Measurements from ENCODE around the gene ZDHHC12.

ZDHHC12 gene

GRCh38 chr9:128723866-128724743, at the start of gene ZDHHC12:
TSS of gene ZDHHC12 (minus strand) at chr9:128724127. CDS start at chr9:128724093, 34 bp downstream.
- peak within 1 kb of the TSS; percentile 92 for H3K9ac ChIP-seq (ENCODE audit: low read length)
- H3K27ac ChIP-seq (ENCODE audit: low read length), result peak within 1 kb of the TSS; percentile 36
- H3K27me3 ChIP-seq (ENCODE audit: low read depth, low read length), result no peaks in the 10 kb centered on the region
- peak within 1 kb of the TSS; percentile 88 for H3K4me2 ChIP-seq (ENCODE audit: low read length)
- H3K4me1 ChIP-seq (ENCODE audit: low read length), result peaks cover 14% of the 10 kb centered on the region
- no peaks in the 10 kb centered on the region for H3K9me3 ChIP-seq (ENCODE audit: insufficient read depth, low read length)
- no peaks in the 10 kb centered on the region for H4K20me1 ChIP-seq (ENCODE audit: insufficient read depth, low read length)
- H3K79me2 ChIP-seq (ENCODE audit: low read length), result peaks cover 11% of the 10 kb centered on the region
- peak within 1 kb of the TSS; percentile 93 for H3K4me3 ChIP-seq (ENCODE audit: low read length)
- H3K36me3 ChIP-seq (replicated peaks; ENCODE audit: low read depth, low read length), result peaks cover 3% of the 10 kb centered on the region
- TF ChIP-seq EZH2phosphoT487 (IDR thresholded peaks at IDR 0.05; ENCODE audit: low read depth) (no peak), CTCF (IDR thresholded peaks at IDR 0.05; ENCODE audit: low read depth, low read length) (no peak)
- H2AFZ ChIP-seq (ENCODE audit: low read depth, low read length), result peak within 1 kb of the TSS; percentile 63; the same call in 1 of the 2 replicates

- no peak overlapping the region for H3K9ac ChIP-seq (ENCODE audit: low read length)
- H3K27me3 ChIP-seq (ENCODE audit: low read depth, low read length), result no peaks in the 10 kb centered on the region
- H3K4me3 ChIP-seq (ENCODE audit: low read length), result no peak overlapping the region
- peaks cover 9% of the 10 kb centered on the region for H3K4me1 ChIP-seq (ENCODE audit: low read length)
- no peak overlapping the region for H2AFZ ChIP-seq (ENCODE audit: low read depth, low read length)
- H3K36me3 ChIP-seq (replicated peaks; ENCODE audit: low read depth, low read length), result no peaks in the 10 kb centered on the region
- H3K27ac ChIP-seq (ENCODE audit: low read length), result no peak overlapping the region
- no peaks in the 10 kb centered on the region for H4K20me1 ChIP-seq (ENCODE audit: insufficient read depth, low read length)
- no peak overlapping the region for H3K4me2 ChIP-seq (ENCODE audit: low read length)
- H3K79me2 ChIP-seq (ENCODE audit: low read length), result peaks cover 9% of the 10 kb centered on the region
- peaks cover 4% of the 10 kb centered on the region; the same call in 1 of the 2 replicates for H3K9me3 ChIP-seq (ENCODE audit: insufficient read depth, low read length)
- TF ChIP-seq EZH2phosphoT487 (IDR thresholded peaks at IDR 0.05; ENCODE audit: low read depth), result no peak
- no peak for TF ChIP-seq CTCF (IDR thresholded peaks at IDR 0.05; ENCODE audit: low read depth, low read length)
Measured at GRCh38 chr9:128773049-128773448, 49.1 kb upstream of the ZDHHC12 start.

GRCh38 chr9:128771745-128772519, 48.0 kb upstream of the ZDHHC12 start, which contains the start of gene ZER1:
TSS of gene ZER1 (minus strand) at chr9:128771927. CDS start at chr9:128755565, 16,362 bp downstream.
- Histone ChIP-seq H3K4me2 (ENCODE audit: low read length) (peak within 1 kb of the TSS; percentile 95), H3K9ac (ENCODE audit: low read length) (peak within 1 kb of the TSS; percentile 80), H3K4me3 (ENCODE audit: low read length) (peak within 1 kb of the TSS; percentile 87), H3K4me1 (ENCODE audit: low read length) (peaks cover 9% of the 10 kb centered on the region), H4K20me1 (ENCODE audit: insufficient read depth, low read length) (no peaks in the 10 kb centered on the region), H3K9me3 (ENCODE audit: insufficient read depth, low read length) (peaks cover 4% of the 10 kb centered on the region; the same call in 1 of the 2 replicates), H3K27ac (ENCODE audit: low read length) (peak within 1 kb of the TSS; percentile 45), H3K27me3 (ENCODE audit: low read depth, low read length) (no peaks in the 10 kb centered on the region), H3K36me3 (replicated peaks; ENCODE audit: low read depth, low read length) (no peaks in the 10 kb centered on the region), H3K79me2 (ENCODE audit: low read length) (peaks cover 9% of the 10 kb centered on the region), H2AFZ (ENCODE audit: low read depth, low read length) (peak within 1 kb of the TSS; percentile 86)
- TF ChIP-seq CTCF (IDR thresholded peaks at IDR 0.05; ENCODE audit: low read depth, low read length) (peak; percentile 8; the same call in 1 of the 2 replicates), EZH2phosphoT487 (IDR thresholded peaks at IDR 0.05; ENCODE audit: low read depth) (no peak)
